ENCODE results near the gene ANKLE1.

DNA sequence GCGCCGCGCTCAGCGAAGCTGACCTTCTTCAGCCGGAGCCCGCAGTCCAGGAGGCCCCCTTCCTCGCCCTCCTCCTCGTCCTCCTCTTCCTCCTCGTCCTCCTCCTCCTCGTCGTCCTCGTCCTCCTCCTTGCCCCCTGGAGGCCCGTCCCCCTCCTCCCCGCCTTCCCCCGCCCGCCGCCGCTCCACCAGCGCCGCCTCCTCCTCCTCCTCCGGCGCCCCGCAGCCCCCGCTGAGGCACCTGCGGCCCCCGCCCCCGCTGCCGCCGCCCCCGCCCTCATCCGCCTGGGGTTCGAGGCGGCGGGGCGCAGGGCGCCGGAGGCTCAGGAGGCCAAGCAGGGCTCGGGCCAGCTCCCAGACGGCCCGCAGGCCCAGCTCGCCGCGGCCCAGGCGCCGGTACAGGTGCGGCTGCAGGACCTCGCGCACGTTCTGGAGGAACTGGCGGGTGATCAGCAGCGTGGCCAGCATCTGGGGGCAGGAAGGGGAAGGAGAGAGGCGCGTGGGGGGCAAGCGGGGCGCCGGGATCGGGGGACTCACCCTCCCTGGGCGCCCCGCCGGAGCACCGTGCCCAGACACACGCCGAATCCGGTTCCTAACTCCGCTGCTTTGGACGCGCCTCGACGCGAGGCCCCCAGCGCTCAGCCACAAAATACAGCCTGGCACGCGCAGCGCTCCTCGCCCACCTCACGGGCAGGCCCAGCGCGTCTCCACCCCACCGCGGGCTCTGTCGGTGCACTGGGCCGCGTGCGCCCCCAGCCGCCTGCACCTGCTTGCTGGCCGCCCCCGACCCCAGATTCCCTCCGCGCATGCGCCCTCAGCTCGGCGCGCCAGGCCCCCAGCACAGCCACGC lies 47.0 kb downstream of the ANKLE1 start:
- no peak for TF ChIP-seq REST (IDR thresholded peaks at IDR 0.05; ENCODE audit: insufficient read depth in 1 of 2, low read depth in 2 of 2, low read length in 2 of 2)
- TF ChIP-seq SIN3A (IDR thresholded peaks at IDR 0.05; ENCODE audit: borderline replicate concordance, insufficient read depth, low read length): no peak
- TF ChIP-seq POLR2AphosphoS5 (IDR thresholded peaks at IDR 0.05; ENCODE audit: low read depth, low read length): no peak
- no peak for TF ChIP-seq TAF1 (IDR thresholded peaks at IDR 0.05; ENCODE audit: borderline replicate concordance, insufficient read depth, low read length)
